IMR-90 (cell line): ENCODE measurements around the gene KRTAP10-7.

Experiments
- ELK1 ChIP-seq: fragments of 150-350 bp; IDR thresholded peaks from 2 replicates; pipeline ENCODE4 v1.6.1; 2016; ENCODE audit warnings: low read depth, mild to moderate bottlenecking, low read length, moderate library complexity, borderline replicate concordance
- POLR2A ChIP-seq: IDR thresholded peaks from 2 replicates; pipeline ENCODE4 v1.6.1; 2012; ENCODE audit warnings: mild to moderate bottlenecking, low read depth, low read length
- RFX5 ChIP-seq: IDR thresholded peaks from 2 replicates; pipeline ENCODE4 v1.8.0; 2012; ENCODE audit warnings: low read depth, mild to moderate bottlenecking, low read length, moderate library complexity
- SMC3 ChIP-seq: fragments of 150-350 bp; IDR thresholded peaks from 2 replicates; pipeline ENCODE4 v1.6.1; 2016; ENCODE audit warnings: low read depth, mild to moderate bottlenecking, antibody characterized with exemption, low read length, moderate library complexity
- TF ChIP-seq, protein P1 (sequence below): conservative IDR thresholded peaks from 2 replicates; pipeline ENCODE4 v1.5.1; 2012; ENCODE audit warnings: mild to moderate bottlenecking, low read depth, low read length, improper control_type of control experiment

DNA sequence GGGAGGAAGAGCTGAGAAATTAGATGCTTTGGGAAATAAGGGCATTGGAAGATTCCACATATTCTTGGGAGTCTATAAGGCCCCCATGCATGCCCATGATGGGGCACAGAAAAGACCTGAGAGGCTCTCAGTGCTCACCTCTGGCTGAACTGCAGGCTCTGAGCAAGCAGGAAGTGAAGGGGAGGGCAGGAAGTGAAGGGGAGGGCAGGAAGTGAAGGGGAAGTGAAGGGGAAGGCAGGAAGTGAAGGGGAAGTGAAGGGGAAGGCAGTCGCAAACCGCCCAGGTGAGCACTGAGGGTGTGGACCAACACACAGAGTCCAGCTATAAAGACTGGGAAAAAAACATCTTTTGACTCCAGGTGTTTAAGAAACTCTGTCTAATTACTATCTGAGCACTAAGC, 30.0 kb downstream of the KRTAP10-7 start:
- TF ChIP-seq, protein P1, sequence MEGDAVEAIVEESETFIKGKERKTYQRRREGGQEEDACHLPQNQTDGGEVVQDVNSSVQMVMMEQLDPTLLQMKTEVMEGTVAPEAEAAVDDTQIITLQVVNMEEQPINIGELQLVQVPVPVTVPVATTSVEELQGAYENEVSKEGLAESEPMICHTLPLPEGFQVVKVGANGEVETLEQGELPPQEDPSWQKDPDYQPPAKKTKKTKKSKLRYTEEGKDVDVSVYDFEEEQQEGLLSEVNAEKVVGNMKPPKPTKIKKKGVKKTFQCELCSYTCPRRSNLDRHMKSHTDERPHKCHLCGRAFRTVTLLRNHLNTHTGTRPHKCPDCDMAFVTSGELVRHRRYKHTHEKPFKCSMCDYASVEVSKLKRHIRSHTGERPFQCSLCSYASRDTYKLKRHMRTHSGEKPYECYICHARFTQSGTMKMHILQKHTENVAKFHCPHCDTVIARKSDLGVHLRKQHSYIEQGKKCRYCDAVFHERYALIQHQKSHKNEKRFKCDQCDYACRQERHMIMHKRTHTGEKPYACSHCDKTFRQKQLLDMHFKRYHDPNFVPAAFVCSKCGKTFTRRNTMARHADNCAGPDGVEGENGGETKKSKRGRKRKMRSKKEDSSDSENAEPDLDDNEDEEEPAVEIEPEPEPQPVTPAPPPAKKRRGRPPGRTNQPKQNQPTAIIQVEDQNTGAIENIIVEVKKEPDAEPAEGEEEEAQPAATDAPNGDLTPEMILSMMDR: no peak
- TF ChIP-seq POLR2A: no peak
- no peak for TF ChIP-seq SMC3
- TF ChIP-seq ELK1: no peak
- TF ChIP-seq RFX5: no peak
